ENCODE data around the gene FERD3L. TPM values are rescaled to one million over a fixed set of nuclear protein-coding genes. Genes with fewer than 3 reads are reported as not detected.

The FERD3L gene
- total and polyA plus RNA-seq, 2 of the 13 experiments (the other 11 are each of a cell fraction or from before 2014, with no cell fraction given): not detected

GRCh38 chr7:19178595-19178994 lies 33.4 kb upstream of the FERD3L start:
- Histone ChIP-seq H3K9me3 (ENCODE audit: low read length) (peaks cover 65% of the 10 kb centered on the region), H3K79me2 (ENCODE audit: insufficient read depth, low read length) (no peaks in the 10 kb centered on the region), H3K27me3 (ENCODE audit: control insufficient read depth in 1 of 2, insufficient read depth in 2 of 2, low read length in 2 of 2) (no peaks in the 10 kb centered on the region), H3K27ac (ENCODE audit: extremely low read length, insufficient read depth, low read length) (no peak overlapping the region), H3K4me1 (ENCODE audit: insufficient read depth, low read length) (no peaks in the 10 kb centered on the region), H3K9ac (ENCODE audit: insufficient read depth, low read depth, low read length) (no peak overlapping the region), H2AFZ (ENCODE audit: low read length) (no peak overlapping the region), H3K36me3 (replicated peaks in 1 of 2; ENCODE audit: control insufficient read depth in 1 of 2, insufficient read depth in 2 of 2, low read length in 2 of 2) (no peaks in the 10 kb centered on the region), H3K4me3 (replicated peaks in 1 of 3; ENCODE audit: insufficient read depth in 1 of 3, low read depth in 2 of 3, low read length in 3 of 3) (no peak overlapping the region), H4K20me1 (ENCODE audit: insufficient read depth, low read length) (no peaks in the 10 kb centered on the region), H3K4me2 (ENCODE audit: low read depth, low read length) (no peak overlapping the region)
- WGBS (ENCODE audit: low lambda C conversion rate): 8% methylated on average over 4 of the region's 4 CpGs
- FAIRE-seq (no peak), DNase-seq (ENCODE audit: low spot score) (no peak), ATAC-seq (no peak)
- ChIA-PET POLR2A (no interaction called here), CTCF (ENCODE audit: low intra/inter-chr PET ratio, low total read pairs) (no interaction called here)
- intact Hi-C loops (cut with micrococcal nuclease; ENCODE audit: unreplicated experiment) (no loop called here), in situ Hi-C loops (cut with HindIII; ENCODE audit: extremely low pct_ligation_motif_present, low pct_unique_long_range_greater_than_20kb) (no loop called here)
- TF ChIP-seq ATF7 (IDR thresholded peaks at IDR 0.05) (peak; percentile 92), ATF7 (CRISPR knock-in tag; IDR thresholded peaks at IDR 0.05) (no peak), ZFP36 (IDR thresholded peaks at IDR 0.05; ENCODE audit: borderline replicate concordance, low read depth, low read length, partially characterized antibody) (no peak), CREB1 (IDR thresholded peaks at IDR 0.05) (0 out of 2 replicates have a peak, but pooled peaks have one; percentile 13), CREB1 (CRISPR knock-in tag; IDR thresholded peaks at IDR 0.05) (no peak)
- no TSS peak for BruUV-seq (replicated peaks)

- H3K27ac ChIP-seq (ENCODE audit: extremely low read length, insufficient read depth, low read length): no peak overlapping the region
- peaks cover 66% of the 10 kb centered on the region for H3K9me3 ChIP-seq (ENCODE audit: low read length)
- no peak overlapping the region for H3K9ac ChIP-seq (ENCODE audit: insufficient read depth, low read depth, low read length)
- 42% methylated on average over 5 of the region's 5 CpGs for WGBS (ENCODE audit: low lambda C conversion rate)
- no peaks in the 10 kb centered on the region for H3K27me3 ChIP-seq (ENCODE audit: control insufficient read depth in 1 of 2, insufficient read depth in 2 of 2, low read length in 2 of 2)
- intact Hi-C loops (cut with micrococcal nuclease; ENCODE audit: unreplicated experiment): no loop called here
- in situ Hi-C loops (cut with HindIII; ENCODE audit: extremely low pct_ligation_motif_present, low pct_unique_long_range_greater_than_20kb): no loop called here
- no peak overlapping the region for H3K4me3 ChIP-seq (replicated peaks in 1 of 3; ENCODE audit: insufficient read depth in 1 of 3, low read depth in 2 of 3, low read length in 3 of 3)
- TF ChIP-seq ZBTB33 (CRISPR knock-in tag; IDR thresholded peaks at IDR 0.05) (no peak), SP2 (CRISPR knock-in tag; IDR thresholded peaks at IDR 0.05) (no peak), MTA1 (CRISPR knock-in tag; IDR thresholded peaks at IDR 0.05; ENCODE audit: borderline replicate concordance) (no peak), MIER2 (CRISPR knock-in tag; IDR thresholded peaks at IDR 0.05) (no peak), ZNF414 (CRISPR knock-in tag; IDR thresholded peaks at IDR 0.05) (no peak), ZNF30 (CRISPR knock-in tag; IDR thresholded peaks at IDR 0.05) (no peak), DRAP1 (CRISPR knock-in tag; IDR thresholded peaks at IDR 0.05) (no peak), ZSCAN20 (CRISPR knock-in tag; IDR thresholded peaks at IDR 0.05; ENCODE audit: borderline replicate concordance) (no peak), ZFP62 (CRISPR knock-in tag; IDR thresholded peaks at IDR 0.05) (no peak)
- CTCF ChIA-PET (ENCODE audit: low intra/inter-chr PET ratio, low total read pairs): no interaction called here
- DNase-seq (ENCODE audit: low spot score) (no peak), ATAC-seq (no peak), FAIRE-seq (no peak)
- H3K79me2 ChIP-seq (ENCODE audit: insufficient read depth, low read length): no peaks in the 10 kb centered on the region
- no peaks in the 10 kb centered on the region for H3K36me3 ChIP-seq (replicated peaks in 1 of 2; ENCODE audit: control insufficient read depth in 1 of 2, insufficient read depth in 2 of 2, low read length in 2 of 2)
- POLR2A ChIA-PET: no interaction called here
- H4K20me1 ChIP-seq (ENCODE audit: insufficient read depth, low read length): no peaks in the 10 kb centered on the region
- BruUV-seq (replicated peaks): no TSS peak
- no peak overlapping the region for H2AFZ ChIP-seq (ENCODE audit: low read length)
- no peak overlapping the region for H3K4me2 ChIP-seq (ENCODE audit: low read depth, low read length)
- H3K4me1 ChIP-seq (ENCODE audit: insufficient read depth, low read length): no peaks in the 10 kb centered on the region
Measured at GRCh38 chr7:19177269-19177668, 32.0 kb upstream of the FERD3L start.

Data from HepG2 (cell line).